GM21825 (cell line): ENCODE measurements around the gene SMKR1.
"Not testable (repeated sequence)": the region's sequence is repeated elsewhere in the genome, so short reads cannot be mapped to it uniquely, and the experiment has no call there.

Experiments used
- ATAC-seq: cut with Tn5 transposase; IDR thresholded peaks from one replicate; pipeline ENCODE4 v1.9.1; 2021; ENCODE audit warnings: mild to moderate bottlenecking, moderate library complexity; ENCODE audit not compliant: unreplicated experiment

SMKR1 gene

GRCh38 chr7:129501760-129502707, at the start of gene SMKR1:
Gene SMKR1 (plus strand): TSS chr7:129502531. CDS start chr7:129502825, 294 bp downstream.
- ATAC-seq: peak; percentile 77

GRCh38 chr7:129452589-129453231, 49.6 kb upstream of the SMKR1 start:
- no peak for ATAC-seq

GRCh38 chr7:129453510-129454248, 48.7 kb upstream of the SMKR1 start:
- no peak for ATAC-seq

GRCh38 chr7:129454249-129454551, 48.1 kb upstream of the SMKR1 start:
- no peak for ATAC-seq

GRCh38 chr7:129456421-129456820, 45.9 kb upstream of the SMKR1 start:
- no peak for ATAC-seq

GRCh38 chr7:129457101-129457500, 45.2 kb upstream of the SMKR1 start:
- ATAC-seq: no peak

GRCh38 chr7:129458171-129458570, 44.2 kb upstream of the SMKR1 start:
- ATAC-seq: no peak

GRCh38 chr7:129461809-129462208, 40.5 kb upstream of the SMKR1 start:
- no peak for ATAC-seq

GRCh38 chr7:129462420-129462819, 39.9 kb upstream of the SMKR1 start:
- ATAC-seq: no peak

GRCh38 chr7:129464194-129464593, 38.1 kb upstream of the SMKR1 start:
- ATAC-seq: no peak

GRCh38 chr7:129465080-129465479, 37.3 kb upstream of the SMKR1 start:
- no peak for ATAC-seq

- ATAC-seq: no peak
Observed at GRCh38 chr7:129466796-129467195, 35.5 kb upstream of the SMKR1 start.

GRCh38 chr7:129468087-129468486, 34.2 kb upstream of the SMKR1 start:
- ATAC-seq: no peak

GRCh38 chr7:129468547-129468946, 33.8 kb upstream of the SMKR1 start:
- ATAC-seq: no peak

- no peak for ATAC-seq
Observed at GRCh38 chr7:129469930-129470329, 32.4 kb upstream of the SMKR1 start.

GRCh38 chr7:129470411-129470810, 31.9 kb upstream of the SMKR1 start:
- no peak for ATAC-seq

- no peak for ATAC-seq
Observed at GRCh38 chr7:129471402-129471827, 30.9 kb upstream of the SMKR1 start.

GRCh38 chr7:129475931-129476330, 26.4 kb upstream of the SMKR1 start:
- ATAC-seq: not testable (repeated sequence)

- not testable (repeated sequence) for ATAC-seq
Observed at GRCh38 chr7:129476398-129476797, 25.9 kb upstream of the SMKR1 start.

GRCh38 chr7:129479831-129480230, 22.5 kb upstream of the SMKR1 start:
- no peak for ATAC-seq

- ATAC-seq: no peak
Observed at GRCh38 chr7:129480674-129481363, 21.5 kb upstream of the SMKR1 start.
